Stimulated activated CD8-positive, alpha-beta memory T cell treated with anti-CD3 and anti-CD28 coated beads, Interleukin-7, amount 100 ng/mL, for 4 hours (primary cell): ENCODE results near the gene DNAH17.

ENCODE experiments used
- DNase-seq, 2 donors: peaks; one replicate each; pipeline ENCODE4 v3.0.0-alpha.2; 2020; ENCODE audit warnings: low read depth in 2 of 2

Gene DNAH17

GRCh38 chr17:78391051-78391431 is 186.2 kb downstream of the DNAH17 start:
- no peak for DNase-seq

- no peak for DNase-seq
These were observed 186.8 kb downstream of the DNAH17 start for GRCh38 chr17:78390241-78391050.

- DNase-seq, result no peak
These were observed 188.9 kb downstream of the DNAH17 start for GRCh38 chr17:78387977-78388941.

- DNase-seq, result no peak
These were observed 192.6 kb downstream of the DNAH17 start for GRCh38 chr17:78384479-78385175.

GRCh38 chr17:78383725-78384471 is 193.3 kb downstream of the DNAH17 start:
- peak in 1 of 2 donors; percentile 30 for DNase-seq

- peak; percentile 37 to 46 for DNase-seq
These were observed 195.5 kb downstream of the DNAH17 start for GRCh38 chr17:78381601-78382232.

GRCh38 chr17:78380370-78380769 is 196.8 kb downstream of the DNAH17 start:
- no peak for DNase-seq

GRCh38 chr17:78379131-78379491 is 198.1 kb downstream of the DNAH17 start:
- DNase-seq, result no peak

GRCh38 chr17:78378225-78379130 is 198.7 kb downstream of the DNAH17 start, which contains the start of gene PGS1:
Gene PGS1 (plus strand): TSS chr17:78378649. CDS start chr17:78378666, 17 bp downstream.
- DNase-seq, result peak; percentile 58 to 76

GRCh38 chr17:78377858-78378224 is 199.4 kb downstream of the DNAH17 start:
- DNase-seq, result no peak

GRCh38 chr17:78376161-78376560 is 201.0 kb downstream of the DNAH17 start:
- no peak for DNase-seq

GRCh38 chr17:78375401-78376151 is 201.6 kb downstream of the DNAH17 start:
- no peak for DNase-seq

GRCh38 chr17:78374631-78375274 is 202.4 kb downstream of the DNAH17 start:
- no peak for DNase-seq

GRCh38 chr17:78374189-78374588 is 203.0 kb downstream of the DNAH17 start:
- DNase-seq, result no peak
